Stomach (tissue), 9 donors: Measurements from ENCODE around the gene NOP9. TPM values are rescaled to one million over a fixed set of nuclear protein-coding genes. Genes with fewer than 3 reads are reported as not detected.

Experiments
- DNase-seq, 2 donors: peaks; one replicate each; pipeline versions ENCODE4 v3.0.0 to v3.0.0-alpha.2; 2013 to 2019
- H3K27ac ChIP-seq, 5 donors: fragments of 200-600 bp in 4 of 5; sonication (generic) in 4 of 5; one replicate each; pipeline ENCODE4 v1.5.1; 2013 to 2019; ENCODE audit warnings: mild to moderate bottlenecking in 1 of 5, moderate library complexity in 1 of 5
- H3K27me3 ChIP-seq, 3 donors: fragments of 200-600 bp; sonication (generic); one replicate each; pipeline ENCODE4 v1.5.1; 2017 to 2019; ENCODE audit warnings: mixed run types in 1 of 3
- H3K36me3 ChIP-seq, 4 donors: fragments of 200-600 bp; sonication (generic); 1 replicate in 3 of 4; 2 replicates in 1 of 4; pipeline ENCODE4 v1.5.1; 2016 to 2019
- H3K4me1 ChIP-seq, 4 donors: fragments of 200-600 bp; sonication (generic); one replicate each; pipeline ENCODE4 v1.5.1; 2016 to 2019
- H3K4me3 ChIP-seq, 4 donors: fragments of 200-600 bp; sonication (generic) in 3 of 4; one replicate each; pipeline ENCODE4 v1.5.1; 2016 to 2019; ENCODE audit warnings: mild to moderate bottlenecking in 1 of 4
- H3K9me3 ChIP-seq, 4 donors: fragments of 200-600 bp; sonication (generic); one replicate each; pipeline ENCODE4 v1.5.1; 2016 to 2019
- CTCF ChIP-seq, 7 experiments: fragments of 450-650 bp in 4 of 7; fragments of 200-600 bp in 3 of 7; sonication (generic) in 3 of 7; IDR thresholded peaks; one replicate each; pipeline ENCODE4 v1.5.1; 2016 to 2019; ENCODE audit warnings: antibody characterized with exemption in 7 of 7, control low read depth in 2 of 7, mild to moderate bottlenecking in 1 of 7
- EP300 ChIP-seq: sonication (generic); formaldehyde crosslinking; IDR thresholded peaks from one replicate; pipeline ENCODE4 v1.6.1; 2017; ENCODE audit warnings: antibody characterized with exemption
- POLR2A ChIP-seq, 4 donors: fragments of 450-650 bp; IDR thresholded peaks; one replicate each; pipeline ENCODE4 v1.6.1; 2016; ENCODE audit warnings: antibody characterized with exemption in 4 of 4, control low read depth in 2 of 4, mild to moderate bottlenecking in 1 of 4, moderate library complexity in 1 of 4
- POLR2AphosphoS5 ChIP-seq, 3 donors: sonication (generic); formaldehyde crosslinking; IDR thresholded peaks; one replicate each; pipeline ENCODE4 v1.6.1; 2016; ENCODE audit warnings: antibody characterized with exemption in 3 of 3
- WGBS, 5 donors: extraction: QIAGEN DNeasy Blood & Tissue Kit in 3 of 5; methylation state at CpG; one replicate each; pipeline versions ENCODE4 v1.1.5 to v1.1.7; 2013 to 2018; 5-methylcytosine and 5-hydroxymethylcytosine counted together
- intact Hi-C: fragments of 100-400 bp; cut with DNase I; formaldehyde crosslinking; loops from one replicate; pipeline ENCODE4 v1.15.1; 2023; ENCODE audit warnings: low total_unique reads
- polyA plus RNA-seq, 3 donors: library from polyadenylated mRNA; stranded (reverse); fragments of 200-250 nt; gene quantifications; one replicate each; pipeline ENCODE4 v1.2.3, GENCODE V29; 2013
- total RNA-seq, 5 donors: library from RNA; depleted of rRNA; stranded (reverse); fragments of >200 nt; gene quantifications; one replicate each; pipeline versions ENCODE4 v1.1.0 to v1.2.3, GENCODE V29; 2014 to 2016
- donor health status: healthy with polysubstance abuse.
- donor health status: Bipolar disorder and iron deficiency.
- donor health status: healthy.

Gene NOP9
- total and polyA plus RNA-seq, 8 donors, result 5.4 to 25.7 (median 11.5) TPM

DNA sequence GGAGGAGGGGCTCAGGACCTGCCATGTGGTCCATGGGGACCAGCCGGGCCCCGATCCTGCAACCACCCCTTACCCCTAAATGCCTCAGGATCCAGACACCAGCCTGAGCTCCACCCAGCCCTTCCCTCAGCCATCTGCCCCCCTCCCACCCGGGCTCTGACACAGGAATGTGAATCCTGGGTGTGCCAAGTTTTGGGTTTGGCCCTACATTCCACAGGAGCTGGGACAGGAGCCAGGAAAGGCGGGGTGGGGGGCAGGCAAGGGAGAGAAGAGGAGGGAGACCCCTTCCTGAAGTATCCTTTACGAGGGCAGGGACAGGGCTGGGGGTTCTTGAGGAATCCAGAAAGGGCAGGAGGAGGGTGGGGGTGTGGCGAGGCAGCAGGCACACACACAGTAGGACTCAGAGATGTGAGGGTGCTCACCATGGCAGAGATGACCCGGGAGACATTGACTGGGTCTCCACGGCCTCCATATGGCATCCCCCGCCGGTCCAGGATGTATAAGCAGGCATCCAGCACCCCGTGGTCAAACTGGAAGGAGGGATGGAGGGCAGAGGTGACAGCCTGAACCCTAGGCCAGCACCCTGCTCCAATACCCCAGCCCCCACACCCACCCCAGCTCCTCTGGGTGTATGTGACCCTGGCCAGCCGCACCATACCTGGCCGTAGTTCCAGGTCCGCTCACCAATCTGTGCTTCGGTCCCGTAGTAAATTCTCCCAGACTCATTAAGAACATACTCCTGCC, 40.2 kb upstream of the NOP9 start:
- intact Hi-C loops, result no loop called here
- TF ChIP-seq POLR2A (IDR thresholded peaks at IDR 0.05) (no peak), EP300 (no peak)
- peaks cover 0 to 12% (median 6%) of the 10 kb centered on the region in 4 donors for H3K4me1 ChIP-seq
- no peaks in the 10 kb centered on the region for H3K27me3 ChIP-seq
- no peaks in the 10 kb centered on the region for H3K9me3 ChIP-seq
- 66 to 75% (median 66%) methylated on average over 16 of the region's 16 CpGs for WGBS, 5 donors
- H3K36me3 ChIP-seq, result peaks cover 0 to 44% (median 6%) of the 10 kb centered on the region in 4 donors
- peak in 1 of 2 donors; percentile 71 for DNase-seq
- no peak overlapping the region for H3K27ac ChIP-seq
- no peak overlapping the region for H3K4me3 ChIP-seq

GRCh38 chr14:24260026-24260779, 39.4 kb upstream of the NOP9 start:
- peaks cover 0 to 44% (median 8%) of the 10 kb centered on the region in 4 donors for H3K36me3 ChIP-seq
- H3K4me3 ChIP-seq, result no peak overlapping the region
- no peaks in the 10 kb centered on the region for H3K27me3 ChIP-seq
- intact Hi-C loops, result no loop called here
- H3K4me1 ChIP-seq, result peaks cover 0 to 12% (median 6%) of the 10 kb centered on the region in 4 donors
- DNase-seq, result no peak
- TF ChIP-seq CTCF (IDR thresholded peaks at IDR 0.05), result no peak
- TF ChIP-seq POLR2A (IDR thresholded peaks at IDR 0.05), result no peak
- TF ChIP-seq EP300, result no peak
- H3K9me3 ChIP-seq, result no peaks in the 10 kb centered on the region
- no peak overlapping the region for H3K27ac ChIP-seq
- WGBS, 5 donors, result 81 to 83% (median 83%) methylated on average over 11 to 16 of the region's 16 CpGs

DNA sequence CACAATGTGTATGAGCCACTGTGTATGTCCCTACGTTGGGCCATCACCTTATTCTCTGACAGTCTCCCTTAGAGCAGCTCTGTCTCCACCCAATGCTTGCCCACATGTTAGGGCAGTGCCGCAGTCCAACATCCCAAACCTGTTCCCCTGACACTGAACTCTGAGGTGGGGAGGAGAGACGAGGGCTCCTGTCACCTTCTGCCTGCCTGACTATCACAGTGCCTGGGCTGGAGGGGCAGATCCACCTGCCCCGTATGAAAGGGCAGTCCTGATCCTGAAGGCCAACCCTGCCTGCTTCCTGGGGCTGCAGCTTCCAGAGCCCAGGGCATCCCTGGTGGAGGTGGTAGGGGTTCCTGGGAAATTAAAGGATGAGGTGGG, 38.9 kb upstream of the NOP9 start:
- peaks cover 0 to 12% (median 6%) of the 10 kb centered on the region in 4 donors for H3K4me1 ChIP-seq
- TF ChIP-seq POLR2A (IDR thresholded peaks at IDR 0.05), result no peak
- no peak for TF ChIP-seq EP300
- no peak for TF ChIP-seq CTCF (IDR thresholded peaks at IDR 0.05)
- TF ChIP-seq POLR2AphosphoS5 (IDR thresholded peaks at IDR 0.05), result no peak
- H3K36me3 ChIP-seq, result peaks cover 0 to 44% (median 13%) of the 10 kb centered on the region in 4 donors
- DNase-seq, result no peak
- no peak overlapping the region for H3K4me3 ChIP-seq
- intact Hi-C loops, result no loop called here
- no peaks in the 10 kb centered on the region for H3K9me3 ChIP-seq
- WGBS, 5 donors, result 71 to 80% (median 73%) methylated on average over 2 to 4 of the region's 4 CpGs
- no peaks in the 10 kb centered on the region for H3K27me3 ChIP-seq
- H3K27ac ChIP-seq, result no peak overlapping the region

DNA sequence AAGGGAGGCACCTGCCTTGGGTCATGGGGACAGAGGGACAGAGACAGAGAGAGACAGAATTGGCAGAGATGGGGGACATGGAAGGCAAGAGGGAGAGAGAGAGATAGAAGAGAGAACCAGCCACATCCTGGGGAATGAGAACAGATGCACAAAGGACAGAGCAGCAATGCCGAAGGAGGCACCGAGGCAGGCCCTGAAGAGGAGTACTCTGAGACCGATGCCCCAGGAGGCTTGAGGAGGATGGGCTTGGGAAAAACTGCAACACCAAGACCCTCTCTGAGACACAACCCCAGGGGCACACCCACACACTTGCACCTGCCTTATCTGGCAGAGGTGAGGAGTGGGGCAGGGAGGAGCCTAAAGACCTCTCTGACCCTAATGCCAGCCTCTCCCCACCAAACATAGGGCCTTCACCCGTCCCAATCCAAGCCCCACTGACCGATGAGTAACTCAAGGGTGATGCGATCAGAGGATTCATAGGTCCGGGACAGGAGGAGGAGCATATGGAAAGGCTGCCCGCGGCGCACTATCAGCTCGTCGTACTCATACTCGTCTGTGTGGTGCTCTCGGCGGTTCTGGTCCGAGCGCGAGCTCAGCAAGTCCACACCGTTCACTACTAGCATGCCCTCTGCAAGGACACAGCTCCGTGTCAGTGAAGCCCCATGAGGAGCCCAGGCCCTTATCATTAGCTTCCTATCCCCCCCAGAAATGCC, 38.2 kb upstream of the NOP9 start:
- Histone ChIP-seq H3K27ac (no peak overlapping the region), H3K4me1 (peaks cover 0 to 12% (median 6%) of the 10 kb centered on the region in 4 donors), H3K36me3 (peaks cover 4 to 48% (median 20%) of the 10 kb centered on the region in 4 donors), H3K9me3 (no peaks in the 10 kb centered on the region), H3K27me3 (no peaks in the 10 kb centered on the region), H3K4me3 (no peak overlapping the region)
- DNase-seq, result no peak
- intact Hi-C loops, result no loop called here
- 87 to 93% (median 89%) methylated on average over 18 to 20 of the region's 20 CpGs for WGBS, 5 donors
- TF ChIP-seq POLR2AphosphoS5 (IDR thresholded peaks at IDR 0.05) (no peak), POLR2A (IDR thresholded peaks at IDR 0.05) (no peak), EP300 (no peak), CTCF (IDR thresholded peaks at IDR 0.05) (no peak)
